HG03103 (cell line): Measurements from ENCODE around the gene LGALS7.
"Not testable (repeated sequence)": the region's sequence is repeated elsewhere in the genome, so short reads cannot be mapped to it uniquely, and the experiment has no call there.

Source experiments
- ATAC-seq: cut with Tn5 transposase; IDR thresholded peaks from one replicate; pipeline ENCODE4 v1.9.1; 2021; ENCODE audit warnings: low read depth; ENCODE audit not compliant: unreplicated experiment

LGALS7 gene

DNA sequence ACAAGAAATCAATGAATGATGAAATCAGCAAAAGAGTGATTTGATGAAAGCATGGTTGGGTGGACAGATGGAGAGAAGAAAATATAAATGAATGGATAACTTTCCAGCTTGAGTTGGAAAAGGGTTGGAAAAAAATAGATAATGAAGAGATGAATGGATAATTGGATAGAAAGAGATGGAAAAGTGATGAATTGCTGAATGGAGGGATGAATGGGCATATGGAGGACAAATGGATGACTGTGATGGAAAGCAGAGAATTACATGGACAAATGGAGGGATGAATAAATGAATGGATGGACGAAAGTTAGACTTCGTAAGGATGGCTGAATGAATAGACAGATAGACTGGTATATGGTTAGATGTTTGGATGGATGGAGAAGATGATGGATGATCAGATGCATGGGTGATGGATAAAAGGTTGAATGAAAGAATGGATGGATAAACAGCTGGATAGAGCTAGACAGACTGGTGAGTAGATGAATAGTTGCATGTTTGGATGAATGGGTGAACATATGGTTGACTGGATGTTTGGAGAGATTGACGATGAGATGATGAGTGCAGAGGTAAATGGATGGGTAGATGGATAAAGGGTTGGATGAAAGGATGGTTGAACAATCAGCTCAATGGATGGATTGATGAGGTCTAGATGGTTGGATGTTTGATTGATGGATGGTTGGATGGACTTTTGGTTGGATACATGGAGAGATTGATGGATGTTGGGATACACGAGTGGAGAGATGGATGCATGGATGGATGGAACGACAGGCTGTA is 27.4 kb upstream of the LGALS7 start:
- ATAC-seq, result no peak

DNA sequence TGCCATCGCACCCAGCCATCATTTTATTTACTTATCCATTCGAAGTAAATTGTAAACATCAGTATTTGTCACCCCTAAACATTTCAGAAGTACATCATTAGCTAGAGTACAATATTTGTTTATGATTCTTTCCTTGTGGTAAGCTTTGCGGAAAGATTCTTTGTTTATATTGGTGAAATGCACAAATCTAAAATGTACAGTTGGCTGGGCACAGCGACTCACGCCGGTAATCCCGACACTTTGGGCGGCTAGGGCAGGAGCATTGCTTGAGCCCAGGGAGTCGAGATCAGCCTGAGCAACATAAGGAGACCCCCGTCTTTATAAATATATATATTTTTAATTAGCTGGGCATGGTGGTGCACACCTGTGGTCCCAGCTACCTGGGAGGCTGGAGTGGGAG is 25.8 kb upstream of the LGALS7 start:
- ATAC-seq, result no peak

DNA sequence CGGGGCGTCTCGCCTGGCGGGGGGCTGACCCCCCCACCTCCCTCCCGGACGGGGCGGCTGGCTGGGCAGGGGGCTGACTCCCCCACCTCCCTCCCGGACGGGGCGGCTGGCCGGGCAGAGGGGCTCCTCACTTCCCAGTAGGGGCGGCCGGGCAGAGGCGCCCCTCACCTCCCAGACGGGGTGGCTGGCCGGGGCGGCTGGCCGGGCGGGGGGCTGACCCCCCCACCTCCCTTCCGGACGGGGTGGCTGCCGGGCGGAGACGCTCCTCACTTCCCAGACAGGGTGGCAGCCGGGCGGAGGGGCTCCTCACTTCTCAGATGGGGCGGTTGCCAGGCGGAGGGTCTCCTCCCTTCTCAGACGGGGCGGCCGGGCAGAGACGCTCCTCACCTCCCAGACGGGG is 24.5 kb upstream of the LGALS7 start:
- ATAC-seq, result not testable (repeated sequence)

DNA sequence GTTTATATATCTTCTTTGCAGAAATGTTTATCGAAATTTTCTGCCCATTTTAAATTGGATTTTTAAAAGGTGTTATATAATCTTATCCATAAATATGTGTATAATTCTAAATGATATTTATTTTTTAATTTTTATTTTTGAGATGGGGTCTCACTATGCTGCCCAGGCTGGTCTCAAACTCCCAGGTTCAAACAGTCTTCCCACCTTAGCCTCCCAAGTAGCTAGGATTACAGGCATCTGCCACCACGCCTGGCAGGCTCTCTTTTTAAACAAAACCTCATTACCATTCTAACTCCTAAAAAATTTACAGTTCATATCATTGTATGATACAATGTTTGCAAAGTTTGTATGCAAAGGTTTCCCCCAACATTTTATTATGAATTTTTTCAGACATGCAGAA is 22.8 kb upstream of the LGALS7 start:
- ATAC-seq, result no peak

DNA sequence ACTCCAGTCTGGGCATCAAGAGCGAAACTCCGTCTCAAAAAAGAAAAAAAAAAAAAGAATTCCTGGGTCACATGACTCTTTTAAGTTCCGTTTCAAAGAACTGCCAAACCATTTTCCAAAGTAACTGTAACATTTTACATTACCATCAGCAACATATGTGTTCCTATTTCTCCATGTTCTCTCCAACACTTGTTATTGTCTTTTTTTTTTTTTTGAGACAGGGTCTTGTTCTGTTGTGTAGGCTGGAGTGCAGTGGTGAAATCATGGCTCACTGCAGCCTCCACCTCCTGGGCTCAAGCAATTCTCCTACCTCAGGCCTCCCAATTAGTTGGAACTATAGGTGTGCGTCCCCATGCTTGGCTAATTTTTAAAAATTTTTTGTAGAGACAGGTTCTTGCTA is 22.2 kb upstream of the LGALS7 start:
- ATAC-seq, result no peak

DNA sequence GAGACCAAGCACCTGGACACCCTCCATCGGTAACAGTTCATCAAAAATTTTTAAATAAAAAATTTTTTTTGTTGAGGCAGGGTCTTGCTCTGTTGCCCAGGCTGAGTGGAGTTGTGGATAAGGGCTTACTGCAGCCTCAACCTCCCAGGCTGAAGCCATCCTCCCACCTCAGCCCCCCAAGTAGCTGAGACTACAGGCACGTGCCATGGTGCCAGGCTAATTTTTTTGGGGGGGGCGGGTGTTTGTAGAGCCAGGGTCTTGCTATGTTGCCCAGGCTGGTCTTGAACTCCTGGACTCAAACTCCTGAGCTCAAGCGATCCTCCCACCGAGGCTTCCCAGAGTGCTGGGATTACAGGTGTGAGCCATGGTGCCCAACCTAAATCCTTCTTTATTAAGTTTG is 20.4 kb upstream of the LGALS7 start:
- ATAC-seq, result no peak

DNA sequence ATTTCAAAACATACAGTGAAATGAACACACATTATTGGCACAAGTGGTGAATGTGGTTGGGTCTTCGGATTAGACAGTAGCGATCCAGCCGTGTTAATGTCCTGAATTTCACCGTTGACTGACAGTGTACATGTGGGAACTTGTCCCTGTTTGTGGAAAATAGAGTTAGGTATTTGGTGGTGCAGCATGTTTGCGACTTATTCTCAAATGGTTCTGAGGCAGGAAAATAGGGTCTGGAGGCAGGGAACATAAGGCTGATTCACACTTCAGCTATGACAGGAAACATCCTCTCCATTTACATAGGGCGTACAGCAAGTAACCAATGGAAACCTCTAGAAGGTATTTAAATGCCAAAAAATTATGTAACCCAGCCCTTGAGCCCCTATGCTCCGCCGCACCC is 19.9 kb upstream of the LGALS7 start:
- no peak for ATAC-seq

DNA sequence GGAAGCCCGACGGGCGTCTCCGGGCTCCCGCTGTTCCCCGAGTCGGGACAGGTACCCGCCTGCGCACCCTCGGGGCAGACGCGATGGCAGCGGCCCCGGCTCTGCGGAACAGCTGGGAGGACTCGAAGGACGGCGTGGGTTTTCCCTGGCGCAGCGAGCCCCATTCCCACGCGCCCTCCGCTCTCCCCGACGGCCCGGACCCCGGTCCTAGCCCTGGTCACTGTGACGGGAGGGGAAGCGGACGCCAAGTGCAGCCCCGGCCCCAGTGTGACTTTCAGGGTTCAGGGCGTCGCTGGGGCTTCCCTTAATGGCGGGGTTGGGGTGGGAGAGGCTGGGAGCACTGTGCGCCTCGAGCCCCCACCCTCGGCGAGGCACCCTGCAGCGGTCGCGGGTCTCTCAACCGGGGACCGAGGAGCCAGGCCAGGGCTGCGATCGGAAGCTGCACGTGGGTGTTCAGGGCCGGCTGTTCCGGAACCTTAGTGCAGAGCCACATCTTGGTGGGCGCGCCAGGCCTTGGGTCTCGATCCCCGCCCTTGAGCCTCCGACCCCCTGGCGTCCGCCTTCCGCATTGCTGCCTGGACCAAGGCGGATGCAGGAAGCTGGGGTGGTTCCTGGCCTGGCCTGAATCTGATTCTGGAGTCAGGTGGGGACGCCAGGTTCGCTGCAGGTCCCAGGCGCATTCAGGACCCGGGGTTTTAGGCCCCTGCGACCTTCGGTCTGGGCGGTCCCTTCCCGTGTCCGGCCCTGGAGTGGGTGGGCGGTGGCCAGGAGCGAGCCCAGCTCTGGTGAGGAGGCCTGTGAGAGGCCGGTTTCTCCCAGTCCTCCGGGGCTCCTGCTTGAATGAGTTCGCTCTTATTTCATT is 19.2 kb upstream of the LGALS7 start:
- no peak for ATAC-seq

DNA sequence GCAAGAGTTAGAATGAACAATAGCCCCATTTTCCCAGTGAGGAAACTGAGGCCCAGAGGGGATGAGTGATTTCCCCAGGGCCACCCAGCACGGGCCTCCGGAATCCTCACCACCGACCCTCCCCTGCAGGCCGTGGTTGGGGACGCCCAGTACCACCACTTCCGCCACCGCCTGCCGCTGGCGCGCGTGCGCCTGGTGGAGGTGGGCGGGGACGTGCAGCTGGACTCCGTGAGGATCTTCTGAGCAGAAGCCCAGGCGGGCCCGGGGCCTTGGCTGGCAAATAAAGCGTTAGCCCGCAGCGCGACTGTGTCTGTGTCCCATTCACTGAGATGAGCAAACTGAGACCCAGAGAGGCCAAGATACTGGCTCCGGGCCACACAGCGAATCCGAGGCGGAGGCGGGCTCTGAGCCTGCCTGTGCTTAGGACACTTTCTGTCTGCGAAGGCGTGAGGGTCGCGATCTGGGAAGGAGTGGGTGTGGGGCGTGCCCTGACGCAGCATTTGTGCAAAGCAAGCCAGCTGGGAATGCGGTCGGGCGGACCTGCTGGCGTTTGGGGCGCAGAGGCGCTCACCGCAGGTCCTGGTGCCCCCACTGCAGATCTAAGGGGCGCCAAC is 18.2 kb upstream of the LGALS7 start:
- not testable (repeated sequence) for ATAC-seq

DNA sequence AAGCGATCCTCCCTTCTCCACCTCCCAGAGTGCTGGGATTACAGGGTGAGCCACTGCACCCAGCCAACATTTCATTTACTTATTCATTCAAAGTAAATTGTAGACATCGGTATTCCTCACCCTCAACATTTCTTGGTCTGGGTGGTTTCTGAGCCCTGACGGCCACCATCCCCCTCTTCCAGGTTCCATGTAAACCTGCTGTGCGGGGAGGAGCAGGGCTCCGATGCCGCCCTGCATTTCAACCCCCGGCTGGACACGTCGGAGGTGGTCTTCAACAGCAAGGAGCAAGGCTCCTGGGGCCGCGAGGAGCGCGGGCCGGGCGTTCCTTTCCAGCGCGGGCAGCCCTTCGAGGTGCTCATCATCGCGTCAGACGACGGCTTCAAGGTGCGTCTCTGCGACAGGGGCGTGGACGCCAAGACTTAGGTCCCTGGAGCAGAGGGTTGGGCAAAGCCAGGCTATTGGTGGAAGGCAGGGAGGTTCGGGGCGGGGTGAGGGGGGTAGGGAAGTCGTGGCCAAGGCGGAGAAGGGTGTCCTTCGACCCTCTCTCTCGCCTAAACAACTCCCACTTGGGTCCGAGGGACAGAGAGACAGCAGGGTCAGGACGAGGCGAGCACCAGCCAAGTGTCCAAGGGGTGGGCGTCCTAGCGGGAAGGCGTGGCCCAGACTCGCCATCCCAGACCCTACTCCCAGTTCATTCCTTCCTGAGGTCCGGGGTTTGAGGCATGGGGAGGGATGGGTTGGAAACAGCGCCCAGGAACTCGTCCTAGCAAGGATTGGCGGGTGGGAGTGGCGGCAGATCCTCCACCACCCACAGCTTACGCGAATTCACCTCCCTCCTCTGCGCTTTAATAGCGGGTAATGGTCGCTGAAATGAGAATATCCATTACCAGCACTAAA is 17.4 kb upstream of the LGALS7 start:
- not testable (repeated sequence) for ATAC-seq

DNA sequence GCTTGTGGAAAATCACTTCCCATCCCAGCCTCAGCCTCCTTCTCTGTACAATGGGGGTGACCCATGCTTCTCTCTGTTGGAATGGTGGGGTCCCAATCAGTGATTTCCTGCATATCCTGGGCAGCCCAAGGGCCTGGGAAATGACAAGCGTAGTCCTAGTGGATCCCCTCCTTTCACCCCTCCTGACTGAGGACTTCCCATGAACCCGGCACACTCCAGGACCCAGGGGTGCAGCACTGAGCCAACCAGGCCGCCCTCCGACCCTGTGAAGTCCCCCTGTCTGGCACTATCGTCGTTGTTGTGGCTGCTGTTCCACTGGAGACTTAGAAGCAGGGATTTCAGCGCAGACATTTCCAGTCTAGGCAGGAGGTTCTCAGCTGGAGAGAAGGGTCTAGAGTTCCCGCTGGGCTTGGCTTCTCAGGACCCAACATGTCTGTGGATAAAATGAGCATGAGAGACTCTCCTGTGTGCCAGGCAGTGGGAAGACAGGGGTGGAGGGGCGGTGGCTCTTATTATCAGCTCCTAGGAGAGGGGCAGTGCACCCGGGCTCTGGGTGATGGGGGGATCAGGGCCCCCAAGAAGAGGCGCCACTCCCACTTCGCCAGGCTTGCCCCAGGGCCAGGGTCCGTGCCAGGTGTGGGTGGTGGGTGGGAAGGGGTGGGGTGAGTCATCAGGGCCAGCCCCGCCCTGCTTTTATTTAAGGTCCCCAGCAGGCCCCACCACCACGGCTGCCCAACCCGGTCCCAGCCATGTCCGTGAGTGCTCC is 15.3 kb upstream of the LGALS7 start, which contains the start of gene LGALS7B:
LGALS7B (plus strand) TSS at position 723 of the 766 bp plus-strand sequence; CDS start at position 750, 27 bp downstream.
- ATAC-seq, result no peak

DNA sequence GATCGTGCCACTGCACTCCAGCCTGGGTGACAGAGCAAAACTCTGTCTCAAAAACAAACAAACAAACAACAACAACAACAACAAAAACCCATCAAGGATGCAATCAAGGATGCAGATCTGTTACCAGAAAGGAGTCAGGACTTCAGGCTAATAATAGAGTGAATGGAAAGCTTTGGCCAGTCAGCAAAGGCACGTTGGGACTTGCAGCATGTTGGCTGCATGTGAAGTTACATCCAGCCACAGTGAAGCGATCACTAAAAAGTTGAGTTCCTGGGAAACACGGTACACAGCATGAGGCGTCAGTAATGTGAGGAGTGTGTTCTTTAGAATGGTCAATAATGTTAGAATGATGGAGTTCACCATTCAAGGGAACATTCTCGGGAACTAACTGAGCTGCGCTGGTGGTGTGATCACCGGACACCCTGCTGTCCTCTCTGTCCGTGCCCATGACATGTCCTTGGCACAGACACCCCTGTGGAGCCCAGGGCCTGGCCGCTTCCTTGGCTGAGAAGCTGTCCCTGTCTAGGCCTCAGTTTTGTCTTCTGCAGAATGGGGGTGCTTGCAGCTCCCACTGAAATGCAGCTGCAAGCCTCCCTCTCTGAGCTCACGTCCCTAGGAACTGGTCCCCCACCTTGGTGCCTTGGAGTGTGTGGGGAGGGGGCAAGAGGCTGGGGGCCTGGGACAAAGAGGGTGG is 13.4 kb upstream of the LGALS7 start:
- ATAC-seq, result no peak

DNA sequence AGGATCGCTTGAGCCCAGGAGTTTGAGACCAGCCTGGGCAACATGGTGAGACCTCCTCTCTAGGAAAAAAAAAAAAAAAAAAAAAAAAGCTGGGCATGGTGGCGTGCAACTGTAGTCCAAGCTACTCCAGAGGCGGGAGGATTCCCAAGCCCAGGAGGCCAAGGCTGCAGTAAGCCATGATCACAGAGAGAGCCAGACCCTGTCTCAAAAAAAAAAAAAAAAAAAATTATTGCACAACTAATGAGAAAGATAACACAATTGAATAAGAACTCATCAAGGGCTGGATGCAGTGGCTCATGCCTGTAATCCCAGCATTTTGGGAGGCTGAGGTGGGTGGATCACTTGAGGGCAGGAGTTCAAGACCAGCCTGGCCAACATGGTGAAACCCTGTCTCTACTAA is 12.7 kb upstream of the LGALS7 start:
- ATAC-seq, result not testable (repeated sequence)

DNA sequence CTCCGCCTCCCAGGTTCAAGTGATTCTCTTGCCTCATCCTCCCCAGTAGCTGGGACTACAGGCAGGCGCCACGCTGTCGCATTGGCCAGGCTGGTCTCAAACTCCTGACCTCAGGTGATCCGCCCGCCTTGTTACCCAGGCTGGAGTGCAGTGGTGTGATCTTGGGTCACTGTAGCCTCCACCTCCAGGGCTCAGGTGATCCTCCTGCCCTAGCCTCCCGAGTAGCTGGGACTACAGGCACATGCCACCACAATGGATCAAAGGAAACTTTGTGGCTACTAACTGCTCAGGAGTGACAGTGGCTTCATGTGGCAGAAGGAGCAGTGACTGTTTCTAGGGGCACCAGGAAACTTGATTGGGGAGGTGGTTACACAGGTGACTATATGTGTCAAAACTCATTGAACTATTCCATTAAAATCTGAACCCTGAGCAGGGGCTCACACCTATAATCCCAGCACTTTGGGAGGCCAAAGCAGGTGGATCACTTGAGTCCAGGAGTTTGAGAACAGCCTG is 11.9 kb upstream of the LGALS7 start:
- no peak for ATAC-seq

DNA sequence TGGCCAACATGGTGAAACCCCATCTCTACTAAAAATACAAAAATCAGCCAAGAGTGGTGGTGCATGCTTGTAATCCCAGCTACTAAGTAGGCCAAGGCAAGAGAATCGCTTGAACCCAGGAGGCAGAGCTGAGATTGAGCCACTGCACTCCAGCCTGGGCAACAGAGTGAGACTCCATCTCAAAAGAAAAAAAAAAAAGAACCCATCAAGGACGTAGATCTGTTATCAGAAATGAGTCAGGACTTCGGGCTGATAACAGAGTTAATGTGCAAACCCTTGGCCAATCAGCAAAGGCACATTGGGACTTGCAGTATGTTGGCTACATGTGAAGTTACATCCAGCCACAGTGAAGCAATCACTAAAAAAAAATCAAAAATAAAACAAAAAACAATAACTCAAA is 10.9 kb upstream of the LGALS7 start:
- no peak for ATAC-seq

DNA sequence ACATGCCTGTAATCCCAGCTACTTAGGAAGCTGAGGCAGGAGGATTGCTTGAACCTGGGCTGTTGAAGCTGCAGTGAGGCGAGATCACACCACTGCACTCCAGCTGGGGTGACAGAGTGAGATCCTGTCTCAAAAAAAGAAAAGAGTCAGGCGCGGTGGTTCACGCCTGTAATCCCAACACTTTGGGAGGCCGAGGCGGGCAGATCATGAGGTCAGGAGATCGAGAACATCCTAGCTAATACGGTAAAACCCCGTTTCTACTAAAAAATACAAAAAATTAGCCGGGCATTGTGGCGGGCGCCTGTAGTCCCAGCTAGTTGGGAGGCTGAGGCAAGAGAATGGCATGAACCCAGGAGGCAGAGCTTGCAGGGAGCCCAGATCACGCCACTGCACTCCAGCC is 8.9 kb upstream of the LGALS7 start:
- ATAC-seq, result not testable (repeated sequence)

DNA sequence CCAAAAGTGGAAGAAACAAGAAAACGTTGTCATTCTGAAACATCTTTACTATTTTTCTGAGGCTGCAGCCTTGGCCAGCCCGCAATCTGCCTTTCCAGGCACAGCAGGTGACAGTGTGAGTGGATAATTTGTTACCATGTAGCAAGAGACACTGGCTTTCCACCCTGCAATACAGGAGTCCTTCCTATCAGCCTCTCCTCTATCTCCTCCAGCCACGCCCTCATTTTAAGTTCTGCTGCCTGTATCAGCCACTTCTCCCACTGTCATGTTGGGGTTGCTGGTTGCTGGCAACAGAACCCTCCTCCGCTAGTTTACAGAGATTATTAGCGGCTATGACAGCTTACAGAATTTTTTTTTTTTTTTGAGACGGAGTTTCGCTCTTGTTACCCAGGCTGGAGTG is 7.7 kb upstream of the LGALS7 start:
- no peak for ATAC-seq

DNA sequence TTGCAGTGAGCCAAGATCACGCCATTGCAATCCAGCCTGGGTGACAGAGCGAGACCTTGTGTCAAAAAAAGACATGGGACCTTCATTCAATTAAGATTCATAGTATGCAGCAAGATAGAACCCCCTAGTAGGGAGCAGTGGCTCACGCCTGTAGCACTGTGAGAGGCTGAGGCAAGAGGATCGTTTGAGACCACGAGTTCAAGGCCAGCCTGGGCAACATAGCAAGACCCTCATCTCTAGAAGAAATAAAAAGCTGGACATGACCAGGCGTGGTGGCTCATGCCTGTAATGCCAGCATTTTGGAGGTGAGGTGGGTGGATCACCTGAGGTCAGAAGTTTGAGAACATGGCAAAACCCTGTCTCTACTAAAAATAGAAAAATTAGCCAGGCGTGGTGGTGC is 7.1 kb upstream of the LGALS7 start:
- no peak for ATAC-seq

DNA sequence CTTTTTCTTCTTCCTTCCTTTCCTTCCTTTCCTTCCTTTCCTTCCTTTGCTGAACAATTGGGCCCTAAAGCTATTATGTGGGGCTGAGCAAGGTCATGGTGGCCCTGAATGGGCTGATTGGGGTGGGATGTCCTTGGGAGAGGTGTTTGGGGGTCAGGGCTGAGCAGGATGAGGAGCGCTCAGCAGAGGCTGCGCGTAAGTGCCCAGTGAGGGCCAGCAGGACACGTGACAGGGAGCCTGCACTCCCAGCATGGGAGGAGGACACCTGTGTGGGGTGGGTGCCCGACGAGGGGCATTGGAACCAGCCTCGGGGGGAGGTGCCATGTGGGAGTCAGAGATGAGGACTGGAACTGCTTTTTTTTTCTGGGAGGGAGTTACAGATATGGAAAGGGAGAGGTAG is 5.4 kb upstream of the LGALS7 start:
- ATAC-seq, result no peak
